ENCODE measurements around the gene SUFU.

Gene SUFU

GRCh38 chr10:102476466-102477141 is 27.2 kb upstream of the SUFU start:
- Histone ChIP-seq H3K36me3 (ENCODE audit: control insufficient read depth, insufficient read depth, low read length) (no peaks in the 10 kb centered on the region), H3K9me3 (ENCODE audit: control insufficient read depth, low read length) (no peaks in the 10 kb centered on the region), H2AFZ (no peak overlapping the region), H3K79me2 (no peaks in the 10 kb centered on the region), H3K9ac (no peak overlapping the region), H3K27me3 (ENCODE audit: control insufficient read depth, insufficient read depth, low read length) (no peaks in the 10 kb centered on the region), H3K4me2 (ENCODE audit: low read length) (no peak overlapping the region), H3K4me1 (no peaks in the 10 kb centered on the region), H3K27ac (no peak overlapping the region), H3K4me3 (ENCODE audit: low read depth, low read length) (no peak overlapping the region)
- TF ChIP-seq, protein P1, sequence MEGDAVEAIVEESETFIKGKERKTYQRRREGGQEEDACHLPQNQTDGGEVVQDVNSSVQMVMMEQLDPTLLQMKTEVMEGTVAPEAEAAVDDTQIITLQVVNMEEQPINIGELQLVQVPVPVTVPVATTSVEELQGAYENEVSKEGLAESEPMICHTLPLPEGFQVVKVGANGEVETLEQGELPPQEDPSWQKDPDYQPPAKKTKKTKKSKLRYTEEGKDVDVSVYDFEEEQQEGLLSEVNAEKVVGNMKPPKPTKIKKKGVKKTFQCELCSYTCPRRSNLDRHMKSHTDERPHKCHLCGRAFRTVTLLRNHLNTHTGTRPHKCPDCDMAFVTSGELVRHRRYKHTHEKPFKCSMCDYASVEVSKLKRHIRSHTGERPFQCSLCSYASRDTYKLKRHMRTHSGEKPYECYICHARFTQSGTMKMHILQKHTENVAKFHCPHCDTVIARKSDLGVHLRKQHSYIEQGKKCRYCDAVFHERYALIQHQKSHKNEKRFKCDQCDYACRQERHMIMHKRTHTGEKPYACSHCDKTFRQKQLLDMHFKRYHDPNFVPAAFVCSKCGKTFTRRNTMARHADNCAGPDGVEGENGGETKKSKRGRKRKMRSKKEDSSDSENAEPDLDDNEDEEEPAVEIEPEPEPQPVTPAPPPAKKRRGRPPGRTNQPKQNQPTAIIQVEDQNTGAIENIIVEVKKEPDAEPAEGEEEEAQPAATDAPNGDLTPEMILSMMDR (IDR thresholded peaks at IDR 0.05), result no peak

DNA sequence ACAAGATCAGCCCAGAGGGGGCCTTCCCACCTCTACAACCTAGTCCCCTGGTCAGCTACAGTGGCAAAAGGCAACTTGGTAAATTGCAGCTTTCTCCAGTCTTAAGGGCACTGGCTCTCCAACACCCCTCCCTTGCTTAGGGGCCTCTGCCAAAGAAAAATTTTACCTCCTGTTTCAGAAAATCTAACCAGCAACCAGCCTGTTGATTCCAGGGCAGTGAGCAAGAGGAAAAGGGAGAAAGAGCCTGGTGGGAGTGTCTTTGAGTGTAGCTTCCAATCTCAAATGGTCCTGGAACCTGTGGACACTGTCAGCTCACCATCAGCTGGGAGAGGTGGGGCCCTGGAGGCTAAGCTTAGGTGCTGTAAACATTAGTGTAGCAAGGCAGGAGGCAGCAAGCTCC is 24.1 kb upstream of the SUFU start:
- Histone ChIP-seq H3K9me3 (ENCODE audit: control insufficient read depth, low read length) (no peaks in the 10 kb centered on the region), H3K4me1 (no peaks in the 10 kb centered on the region), H3K36me3 (ENCODE audit: control insufficient read depth, insufficient read depth, low read length) (no peaks in the 10 kb centered on the region), H3K4me3 (ENCODE audit: low read depth, low read length) (no peak overlapping the region), H3K9ac (no peak overlapping the region), H3K4me2 (ENCODE audit: low read length) (no peak overlapping the region), H3K27me3 (ENCODE audit: control insufficient read depth, insufficient read depth, low read length) (no peaks in the 10 kb centered on the region), H3K27ac (no peak overlapping the region), H3K79me2 (no peaks in the 10 kb centered on the region), H2AFZ (no peak overlapping the region)
- TF ChIP-seq, protein P1 (IDR thresholded peaks at IDR 0.05), result no peak

DNA sequence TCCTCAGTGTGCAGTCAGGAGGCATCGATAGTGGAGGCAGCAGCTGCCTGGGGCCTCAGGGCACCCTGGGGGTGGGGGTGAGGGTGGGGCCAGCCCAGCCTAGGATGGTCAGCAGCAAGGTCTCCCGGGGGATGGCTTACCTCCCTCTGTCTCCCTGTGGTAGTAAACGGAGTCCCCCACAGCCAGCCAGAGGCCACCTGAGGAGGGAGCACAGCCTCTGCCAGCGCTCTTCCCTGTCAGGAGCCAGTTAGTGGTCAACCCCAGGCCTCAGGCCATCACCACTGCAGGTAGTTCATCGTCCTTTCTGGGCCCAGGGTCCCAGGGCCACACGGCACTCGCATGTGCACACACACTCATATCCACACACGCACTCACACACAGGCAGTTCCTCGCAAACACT is 23.4 kb upstream of the SUFU start:
- Histone ChIP-seq H3K4me1 (no peaks in the 10 kb centered on the region), H3K4me3 (ENCODE audit: low read depth, low read length) (no peak overlapping the region), H3K79me2 (no peaks in the 10 kb centered on the region), H3K36me3 (ENCODE audit: control insufficient read depth, insufficient read depth, low read length) (no peaks in the 10 kb centered on the region), H3K9me3 (ENCODE audit: control insufficient read depth, low read length) (no peaks in the 10 kb centered on the region), H3K27ac (no peak overlapping the region), H3K27me3 (ENCODE audit: control insufficient read depth, insufficient read depth, low read length) (no peaks in the 10 kb centered on the region), H2AFZ (no peak overlapping the region), H3K4me2 (ENCODE audit: low read length) (no peak overlapping the region), H3K9ac (no peak overlapping the region)
- TF ChIP-seq, protein P1 (IDR thresholded peaks at IDR 0.05), result no peak

- peaks cover 3% of the 10 kb centered on the region for H3K79me2 ChIP-seq
- no peak overlapping the region for H3K9ac ChIP-seq
- H2AFZ ChIP-seq, result no peak overlapping the region
- no peaks in the 10 kb centered on the region for H3K36me3 ChIP-seq (ENCODE audit: control insufficient read depth, insufficient read depth, low read length)
- H3K27me3 ChIP-seq (ENCODE audit: control insufficient read depth, insufficient read depth, low read length), result no peaks in the 10 kb centered on the region
- no peak overlapping the region for H3K4me2 ChIP-seq (ENCODE audit: low read length)
- no peak overlapping the region for H3K27ac ChIP-seq
- H3K9me3 ChIP-seq (ENCODE audit: control insufficient read depth, low read length), result no peaks in the 10 kb centered on the region
- no peaks in the 10 kb centered on the region for H3K4me1 ChIP-seq
- TF ChIP-seq, protein P1 (IDR thresholded peaks at IDR 0.05), result no peak
- H3K4me3 ChIP-seq (ENCODE audit: low read depth, low read length), result no peak overlapping the region
Observed at GRCh38 chr10:102484021-102484420, 19.8 kb upstream of the SUFU start.
